HG02623 (cell line): ENCODE measurements around the gene ADAM12.
"Not testable (repeated sequence)": the region's sequence is repeated elsewhere in the genome, so short reads cannot be mapped to it uniquely, and the experiment has no call there.

Experiments used
- ATAC-seq: cut with Tn5 transposase; IDR thresholded peaks from one replicate; pipeline ENCODE4 v1.9.1; 2021; ENCODE audit warnings: moderate library complexity; ENCODE audit not compliant: unreplicated experiment

ADAM12 gene

GRCh38 chr10:126407831-126408230 is 19.6 kb upstream of the ADAM12 start:
- no peak for ATAC-seq

GRCh38 chr10:126405239-126405775 is 17.0 kb upstream of the ADAM12 start:
- ATAC-seq: no peak

GRCh38 chr10:126402721-126403695 is 14.7 kb upstream of the ADAM12 start:
- ATAC-seq: no peak

GRCh38 chr10:126400641-126401040 is 12.4 kb upstream of the ADAM12 start:
- ATAC-seq: no peak

GRCh38 chr10:126398924-126399323 is 10.6 kb upstream of the ADAM12 start:
- ATAC-seq: no peak

- ATAC-seq: no peak
These were observed 10.1 kb upstream of the ADAM12 start for GRCh38 chr10:126398383-126398743.

GRCh38 chr10:126397640-126398382 is 9.5 kb upstream of the ADAM12 start:
- ATAC-seq: no peak

GRCh38 chr10:126397156-126397555 is 8.9 kb upstream of the ADAM12 start:
- no peak for ATAC-seq

- no peak for ATAC-seq
These were observed 6.7 kb upstream of the ADAM12 start for GRCh38 chr10:126394948-126395347.

GRCh38 chr10:126393076-126393475 is 4.8 kb upstream of the ADAM12 start:
- no peak for ATAC-seq

- ATAC-seq: no peak
These were observed 4.2 kb upstream of the ADAM12 start for GRCh38 chr10:126392469-126392868.

GRCh38 chr10:126392068-126392467 is 3.8 kb upstream of the ADAM12 start:
- no peak for ATAC-seq

- no peak for ATAC-seq
These were observed 3.1 kb upstream of the ADAM12 start for GRCh38 chr10:126391192-126391885.

GRCh38 chr10:126390324-126390723 is 2.0 kb upstream of the ADAM12 start:
- no peak for ATAC-seq

- ATAC-seq: no peak
These were observed 996 bp downstream of the ADAM12 start for GRCh38 chr10:126387041-126387921.

- no peak for ATAC-seq
These were observed 3.9 kb downstream of the ADAM12 start for GRCh38 chr10:126384269-126384873.

GRCh38 chr10:126380352-126381076 is 7.8 kb downstream of the ADAM12 start:
- ATAC-seq: no peak

GRCh38 chr10:126379166-126379565 is 9.1 kb downstream of the ADAM12 start:
- not testable (repeated sequence) for ATAC-seq

- ATAC-seq: no peak
These were observed 11.3 kb downstream of the ADAM12 start for GRCh38 chr10:126376956-126377355.
